IPS-18c (cell line): Measurements from ENCODE around the gene ZACN.

Source experiments
- H3K4me3 ChIP-seq: 2 replicates; pipeline ENCODE4 v1.7.0; 2013; ENCODE audit warnings: low read depth, mild to moderate bottlenecking, low read length, moderate library complexity; ENCODE audit not compliant: insufficient read depth
- H3K9me3 ChIP-seq: one replicate; pipeline ENCODE4 v1.6.1; 2013; ENCODE audit warnings: mild to moderate bottlenecking, low read length, moderate library complexity; ENCODE audit not compliant: control insufficient read depth, insufficient read depth

Gene ZACN

GRCh38 chr17:76115138-76115754 is 36.3 kb downstream of the ZACN start:
- Histone ChIP-seq H3K4me3 (no peak overlapping the region), H3K9me3 (no peaks in the 10 kb centered on the region)

DNA sequence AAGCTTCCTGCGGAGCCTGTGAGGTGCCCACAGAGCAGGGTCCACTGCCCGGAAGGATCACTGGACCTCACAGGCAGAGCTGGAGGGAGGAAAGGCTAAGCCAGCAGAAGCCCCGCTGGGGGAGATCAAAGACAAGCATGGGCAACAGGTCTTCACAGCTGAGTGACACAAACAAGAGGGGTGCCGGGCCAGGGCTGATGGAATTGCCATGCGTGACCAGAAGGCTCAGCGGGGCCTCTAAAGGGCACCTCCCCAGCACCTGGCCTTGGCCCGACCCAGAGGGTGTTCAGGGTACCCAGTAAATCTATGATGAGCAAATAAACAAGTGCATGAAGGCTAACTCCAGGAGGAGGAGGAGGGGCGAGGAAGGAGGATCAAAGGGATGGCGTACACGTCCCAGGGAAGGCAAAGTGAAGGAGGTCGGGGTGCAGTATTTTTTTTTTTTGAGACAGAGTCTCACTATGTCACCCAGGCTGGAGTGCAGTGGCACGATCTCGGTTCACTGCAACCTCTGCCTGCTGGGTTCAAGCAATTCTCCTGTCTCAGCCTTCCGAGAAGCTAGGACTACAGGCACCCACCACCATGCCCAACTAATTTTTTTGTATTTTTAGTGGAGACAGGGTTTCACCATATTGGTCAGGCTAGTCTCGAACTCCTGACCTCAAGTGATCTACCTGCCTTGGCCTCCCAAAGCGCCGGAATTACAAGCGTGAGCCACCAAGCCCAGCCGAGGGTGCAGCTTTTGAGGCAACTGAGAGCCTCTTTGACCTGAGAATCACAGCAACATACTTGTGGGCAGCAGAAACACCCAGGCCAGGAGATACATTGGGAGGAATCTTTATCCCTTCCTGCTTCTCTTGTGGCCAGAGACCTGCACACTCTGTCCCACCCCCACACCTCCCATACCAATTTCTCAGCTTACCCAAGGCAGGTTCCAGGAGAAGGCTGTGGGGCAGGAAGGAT is 40.7 kb downstream of the ZACN start:
- H3K9me3 ChIP-seq = no peaks in the 10 kb centered on the region
- no peak overlapping the region for H3K4me3 ChIP-seq

DNA sequence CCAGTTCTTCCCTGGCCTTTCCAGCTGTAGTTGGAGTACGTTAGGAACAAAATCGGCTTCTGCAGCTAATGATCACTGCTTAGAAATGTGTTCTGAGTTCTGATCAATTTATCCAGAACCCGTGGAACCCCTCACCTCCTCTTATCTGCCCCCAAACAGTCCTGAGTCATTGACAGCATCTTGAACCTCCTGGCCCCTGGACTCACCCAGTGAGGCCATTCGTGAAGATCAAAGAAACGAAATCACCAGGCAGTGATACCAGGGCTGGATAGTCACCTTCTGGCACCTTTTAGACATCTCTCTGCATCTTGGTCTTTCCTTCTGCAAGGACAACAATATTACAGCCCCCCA is 41.7 kb downstream of the ZACN start:
- Histone ChIP-seq H3K9me3 (no peaks in the 10 kb centered on the region), H3K4me3 (no peak overlapping the region)

DNA sequence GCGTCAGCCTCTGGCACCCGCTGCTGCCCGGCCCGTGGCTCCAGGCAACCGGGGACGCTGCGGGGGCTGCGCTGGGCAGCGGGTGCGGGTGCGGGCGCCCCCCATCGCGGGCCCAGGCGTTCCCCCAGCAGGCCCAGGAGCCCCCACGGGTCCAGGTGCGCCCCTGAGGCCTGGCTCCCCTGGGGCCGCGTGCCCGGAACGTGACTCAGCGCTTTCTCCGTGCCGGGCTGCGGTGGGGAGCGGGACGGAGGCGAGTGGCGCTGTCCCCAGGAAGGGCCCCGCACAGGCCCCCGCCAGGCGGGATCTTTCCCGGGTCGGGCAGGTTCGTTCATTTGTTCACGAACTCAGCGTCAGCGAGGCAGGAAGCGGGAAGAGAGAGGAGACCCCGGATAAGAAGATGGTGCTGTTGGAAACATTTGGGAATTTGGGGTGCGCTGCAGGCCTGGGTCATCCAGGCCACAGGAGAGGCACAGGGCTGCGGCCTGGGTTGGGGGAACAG is 43.0 kb downstream of the ZACN start:
- H3K4me3 ChIP-seq = peak overlapping the region; percentile 24; the same call in 1 of the 2 replicates
- H3K9me3 ChIP-seq = no peaks in the 10 kb centered on the region

- H3K9me3 ChIP-seq = no peaks in the 10 kb centered on the region
- no peak overlapping the region for H3K4me3 ChIP-seq
Observed at GRCh38 chr17:76122431-76123190, 43.6 kb downstream of the ZACN start.

- Histone ChIP-seq H3K9me3 (no peaks in the 10 kb centered on the region), H3K4me3 (no peak overlapping the region)
Observed at GRCh38 chr17:76123191-76123499, 44.2 kb downstream of the ZACN start.

- Histone ChIP-seq H3K9me3 (no peaks in the 10 kb centered on the region), H3K4me3 (no peak overlapping the region)
Observed at GRCh38 chr17:76123749-76124581, 45.0 kb downstream of the ZACN start.

DNA sequence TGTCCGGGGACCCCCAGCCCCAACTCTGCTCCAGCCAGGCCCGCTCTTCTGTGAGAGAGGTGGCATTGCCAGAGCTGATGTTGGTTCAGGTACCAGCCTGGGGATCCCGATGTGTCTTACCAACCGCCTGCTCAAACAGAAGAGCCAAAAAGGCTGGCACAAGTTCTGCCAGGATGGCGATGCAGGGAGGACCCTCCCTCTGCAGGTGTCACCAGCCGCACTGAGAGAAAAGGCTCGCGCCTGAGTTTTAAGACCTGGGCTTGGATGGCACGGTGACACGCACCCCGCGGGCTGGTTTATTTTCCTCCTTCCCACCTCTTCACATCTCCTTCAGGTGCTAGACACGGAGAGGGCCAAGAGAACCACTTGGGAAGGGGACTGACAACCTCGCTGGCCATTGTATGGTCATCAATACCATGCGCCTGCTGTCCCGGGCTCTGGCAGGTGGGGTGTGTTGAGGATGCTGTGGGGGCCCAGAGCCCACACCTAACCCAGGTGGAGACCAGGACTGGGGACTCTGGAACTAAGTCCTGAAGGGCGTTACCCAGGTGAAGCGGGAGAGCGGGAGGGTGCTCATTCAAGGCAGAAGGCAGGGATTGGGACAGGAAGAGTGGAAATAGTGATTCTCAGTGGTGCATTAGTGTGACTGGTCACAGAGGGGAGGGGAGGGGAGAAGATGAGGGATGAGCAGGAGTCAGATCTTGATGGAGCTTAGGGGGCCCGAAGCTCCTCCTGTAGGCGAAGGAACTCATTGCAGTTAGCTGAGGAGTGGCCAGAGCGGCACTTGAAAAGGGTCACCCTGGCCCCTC is 45.8 kb downstream of the ZACN start:
- H3K4me3 ChIP-seq = no peak overlapping the region
- H3K9me3 ChIP-seq = no peaks in the 10 kb centered on the region

GRCh38 chr17:76125391-76125675 is 46.4 kb downstream of the ZACN start:
- Histone ChIP-seq H3K4me3 (no peak overlapping the region), H3K9me3 (no peaks in the 10 kb centered on the region)

DNA sequence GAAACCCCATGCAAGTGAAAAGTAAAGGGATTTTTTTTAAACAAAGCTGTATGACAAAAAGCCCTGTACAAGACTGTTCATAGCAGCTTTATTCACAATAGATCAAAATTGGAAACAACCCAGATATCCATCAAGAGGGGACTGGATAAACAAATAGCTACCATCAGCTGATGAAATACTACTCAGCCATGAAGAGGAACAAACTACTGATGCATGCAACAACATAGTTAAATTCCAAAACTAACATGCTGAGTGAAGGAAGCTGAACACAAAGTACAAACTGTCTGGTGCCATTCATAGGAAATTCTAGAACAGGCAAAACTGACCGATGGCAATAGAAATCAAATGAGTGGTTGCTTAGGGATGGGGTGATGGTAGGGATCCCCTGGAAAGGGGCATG is 46.9 kb downstream of the ZACN start:
- Histone ChIP-seq H3K9me3 (no peaks in the 10 kb centered on the region), H3K4me3 (no peak overlapping the region)

DNA sequence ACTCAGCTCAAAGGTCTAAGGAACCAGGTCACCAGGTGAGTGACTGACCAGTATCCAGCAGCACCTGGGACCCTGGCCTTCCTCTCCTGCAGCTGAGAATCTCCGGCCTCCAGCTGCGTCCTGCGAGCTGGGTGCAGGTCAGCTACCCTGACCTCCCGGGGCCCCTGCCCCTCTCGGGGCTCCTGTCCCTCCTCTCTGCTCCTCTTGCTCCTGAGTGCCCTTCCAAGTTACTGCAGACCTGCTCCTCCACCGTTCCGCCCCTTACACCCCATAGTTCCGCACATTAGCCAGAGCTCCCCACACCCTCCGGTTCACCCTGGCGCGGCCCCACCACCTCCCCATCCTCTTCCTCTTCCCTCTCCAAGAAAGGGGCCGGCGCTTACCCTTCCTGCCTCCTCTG is 51.5 kb downstream of the ZACN start:
- Histone ChIP-seq H3K4me3 (peak overlapping the region; percentile 28; the same call in 1 of the 2 replicates), H3K9me3 (no peaks in the 10 kb centered on the region)

GRCh38 chr17:76131051-76131691 is 52.2 kb downstream of the ZACN start:
- H3K4me3 ChIP-seq = peak overlapping the region; percentile 28
- H3K9me3 ChIP-seq = no peaks in the 10 kb centered on the region

DNA sequence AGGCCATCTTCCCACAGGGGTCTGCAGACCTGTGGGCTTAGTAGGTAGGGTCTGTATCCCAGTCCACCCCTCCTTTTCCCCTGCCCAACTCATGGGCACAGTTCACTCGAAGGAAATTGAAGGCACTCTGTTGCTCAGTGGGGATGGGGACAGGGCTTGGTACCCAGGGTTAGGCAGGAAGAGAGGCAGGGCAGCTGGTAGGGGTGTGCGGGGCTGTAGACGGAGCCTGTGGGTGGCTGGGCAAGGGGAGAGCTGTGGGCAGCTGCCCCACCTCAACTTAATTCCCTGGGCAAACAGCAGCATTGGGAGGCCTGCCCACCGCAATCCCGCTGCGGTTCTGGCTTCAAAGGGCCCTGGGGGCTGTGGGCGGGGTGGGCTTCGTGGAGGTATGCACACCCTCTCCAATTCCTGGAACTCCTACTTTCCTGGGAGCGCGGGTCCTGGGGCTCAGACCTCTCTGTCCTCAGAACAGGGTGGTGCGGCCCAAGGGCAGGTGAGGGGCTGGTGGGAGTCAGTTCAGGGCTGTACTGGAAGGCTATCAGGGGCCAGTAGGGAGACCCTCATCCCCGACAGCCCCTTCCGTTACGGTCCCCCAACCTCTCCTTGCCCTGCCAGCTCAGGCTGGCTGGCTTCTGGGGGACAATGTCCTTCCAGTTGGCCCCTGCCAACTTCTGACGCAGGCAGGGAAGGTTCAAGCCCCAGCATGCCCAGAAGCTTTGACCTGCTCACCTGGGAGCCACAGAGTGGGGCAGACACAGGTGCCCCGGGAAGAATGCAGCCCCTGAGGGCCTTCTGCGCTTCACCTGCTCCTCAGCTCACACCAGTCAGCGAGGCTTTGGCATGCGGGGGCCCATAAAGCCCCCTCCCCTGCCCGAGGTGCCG is 53.0 kb downstream of the ZACN start:
- H3K9me3 ChIP-seq = no peaks in the 10 kb centered on the region
- peak overlapping the region; percentile 36 for H3K4me3 ChIP-seq
